HG03064 (cell line): ENCODE data around the gene ADCY10.

ENCODE experiments used
- ATAC-seq: cut with Tn5 transposase; IDR thresholded peaks from one replicate; pipeline ENCODE4 v1.9.1; 2021; ENCODE audit warnings: low read depth; ENCODE audit not compliant: unreplicated experiment

ADCY10 gene

DNA sequence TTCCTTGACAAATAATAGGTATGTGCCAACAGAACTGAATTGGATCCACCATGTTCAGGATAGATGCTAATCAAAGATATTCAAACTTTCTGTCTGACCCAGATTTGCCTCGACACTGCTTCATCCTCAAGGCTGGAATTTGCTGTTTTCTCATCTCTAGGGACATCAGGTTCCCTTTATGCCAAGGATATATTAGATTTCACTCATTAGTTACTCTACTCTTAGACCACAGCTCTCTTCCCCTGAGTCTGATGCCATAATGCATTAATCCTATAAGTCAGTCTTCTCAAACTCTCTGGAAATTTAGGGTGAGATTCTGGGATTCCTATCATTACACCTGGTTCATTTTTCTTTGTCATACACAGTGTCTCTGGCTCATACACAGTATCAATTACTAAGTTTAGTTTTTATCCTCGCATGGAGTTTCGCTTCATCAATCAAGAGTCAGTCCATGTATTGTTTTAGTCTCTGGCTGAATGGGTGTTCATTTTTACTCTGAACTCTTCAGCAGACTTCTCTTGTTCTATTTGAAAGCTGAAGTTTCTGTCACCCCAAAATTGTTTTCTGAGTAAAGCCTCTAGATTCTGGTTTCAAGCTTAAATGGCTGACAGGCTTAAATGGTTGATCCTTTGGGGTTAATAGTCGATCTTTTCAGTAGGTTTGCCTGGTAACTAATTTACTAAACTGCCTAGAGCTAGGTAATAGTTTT is 13.3 kb upstream of the ADCY10 start:
- no peak for ATAC-seq

DNA sequence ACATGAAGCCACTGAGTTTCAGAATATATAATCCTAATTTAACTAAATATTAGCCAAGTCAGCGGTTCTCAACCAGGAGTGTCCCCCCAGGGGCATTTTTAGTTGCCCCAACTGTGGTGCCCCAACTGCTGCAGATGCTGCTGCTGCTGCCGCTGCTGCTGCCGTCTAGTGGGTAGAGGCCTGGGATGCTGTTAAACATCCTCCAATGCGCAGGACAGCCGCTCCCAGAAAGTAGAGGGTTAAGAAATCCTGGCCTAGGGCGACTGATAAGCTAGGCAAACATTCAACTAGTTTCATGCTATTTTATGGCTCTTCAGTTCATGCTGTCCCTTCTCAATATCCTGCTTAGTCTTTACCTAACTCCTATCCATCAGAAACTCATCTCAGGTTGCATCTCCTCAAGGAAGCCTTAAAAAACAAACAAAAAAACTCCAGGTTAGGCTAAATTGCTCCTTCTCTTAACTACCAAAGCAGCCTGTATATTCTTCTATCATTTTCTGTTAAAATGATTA is 12.6 kb upstream of the ADCY10 start:
- no peak for ATAC-seq

DNA sequence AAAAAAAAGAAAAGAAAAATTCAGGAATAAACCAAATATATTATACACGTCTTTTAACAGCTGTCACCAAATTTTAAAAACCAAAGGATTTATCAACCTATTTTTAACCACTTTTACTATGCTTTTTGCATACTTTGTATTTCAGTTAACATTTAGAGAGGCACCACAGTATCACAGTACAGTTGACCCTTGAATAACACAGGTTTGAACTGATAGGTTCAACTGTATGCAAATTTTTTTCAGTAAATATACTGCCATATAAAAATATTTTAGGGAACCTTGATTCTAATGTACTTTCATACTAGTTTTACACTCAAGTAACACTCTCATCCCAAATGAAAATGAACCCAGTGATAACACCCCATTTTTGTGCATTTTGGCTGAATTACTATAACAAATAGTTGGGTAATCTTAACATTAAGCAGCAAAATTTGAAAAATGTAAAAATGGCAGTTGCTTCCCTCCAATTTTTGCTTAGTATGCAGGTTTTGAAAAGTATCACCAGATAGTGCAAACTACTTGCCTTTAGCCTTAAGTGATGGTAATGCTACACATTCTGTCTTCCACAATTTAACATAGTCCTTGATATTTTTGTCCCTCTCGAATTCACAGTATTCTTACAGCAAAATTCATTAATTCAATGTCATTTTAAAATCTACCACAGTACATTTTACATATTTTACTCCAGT is 10.8 kb upstream of the ADCY10 start:
- no peak for ATAC-seq

DNA sequence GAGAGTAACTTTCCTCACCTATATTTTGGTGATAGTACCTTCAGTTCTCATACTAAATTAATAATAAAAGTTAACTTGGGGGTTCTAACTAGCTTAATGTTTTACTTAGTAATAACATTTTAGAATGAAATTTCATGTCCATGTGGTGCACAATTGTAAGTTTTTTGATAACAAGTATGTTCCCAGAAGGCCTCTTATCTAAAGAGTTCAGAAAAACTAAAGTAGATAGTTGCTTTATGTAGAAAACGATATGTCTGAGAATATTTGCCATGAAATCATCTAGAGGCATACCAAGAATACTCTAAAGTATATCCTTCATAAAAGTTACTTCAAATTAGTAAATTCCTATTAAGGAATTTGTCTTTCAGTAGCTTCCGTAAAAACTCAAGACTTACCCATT is 10.2 kb upstream of the ADCY10 start:
- no peak for ATAC-seq

DNA sequence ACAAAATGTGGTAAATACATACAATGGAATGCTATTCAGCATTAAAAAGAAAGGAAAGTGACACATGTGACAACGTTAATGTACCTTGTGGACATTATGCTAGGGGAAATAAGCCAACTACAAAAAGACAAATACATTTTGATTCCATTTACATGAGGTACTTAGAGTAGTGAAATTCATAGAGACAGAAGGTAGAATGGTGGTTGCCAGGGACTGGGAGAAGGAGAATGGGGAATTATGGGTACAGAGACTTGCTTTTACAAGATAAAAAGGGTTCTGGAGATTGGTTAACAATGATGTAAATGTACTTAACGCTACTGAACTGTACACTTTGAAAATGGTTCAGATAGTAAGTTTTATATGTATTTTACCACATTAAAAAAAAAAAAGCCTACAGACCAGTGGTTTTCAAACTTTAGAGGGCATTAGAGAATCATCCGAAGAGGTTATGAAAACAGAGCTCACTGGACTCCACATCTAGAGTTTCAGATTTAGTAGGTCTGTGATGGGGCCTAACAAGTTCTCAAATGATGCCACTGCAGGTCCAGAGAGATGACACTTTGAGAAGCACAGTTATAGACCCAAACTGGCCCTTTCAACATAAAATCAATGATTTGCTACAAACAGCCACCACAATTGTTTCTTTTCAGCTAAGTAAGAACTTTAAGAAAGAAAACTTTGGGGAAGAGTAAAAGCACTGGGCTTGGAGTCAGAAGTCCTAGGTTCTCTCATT is 9.6 kb upstream of the ADCY10 start:
- ATAC-seq, result no peak

DNA sequence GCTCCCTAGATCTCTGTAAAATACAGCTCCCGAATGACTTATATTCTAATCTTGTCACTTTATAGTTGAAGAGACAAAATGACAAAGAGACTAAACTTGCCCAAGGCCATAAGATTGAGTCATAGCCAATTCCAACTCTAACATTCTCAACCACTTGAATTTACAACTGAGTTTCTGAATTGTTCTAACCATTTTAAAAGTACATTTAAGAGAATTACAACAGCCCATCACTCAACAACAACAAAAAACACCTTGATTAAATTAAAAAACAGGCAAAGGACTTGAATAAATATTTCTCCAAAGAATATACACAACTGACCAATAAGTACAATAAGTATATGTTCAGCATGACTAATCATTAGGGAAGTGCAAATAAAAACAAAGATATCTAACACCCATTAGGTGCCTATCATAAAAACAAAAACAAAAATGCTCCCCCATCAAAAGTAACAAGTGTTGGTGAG is 8.7 kb upstream of the ADCY10 start:
- no peak for ATAC-seq

DNA sequence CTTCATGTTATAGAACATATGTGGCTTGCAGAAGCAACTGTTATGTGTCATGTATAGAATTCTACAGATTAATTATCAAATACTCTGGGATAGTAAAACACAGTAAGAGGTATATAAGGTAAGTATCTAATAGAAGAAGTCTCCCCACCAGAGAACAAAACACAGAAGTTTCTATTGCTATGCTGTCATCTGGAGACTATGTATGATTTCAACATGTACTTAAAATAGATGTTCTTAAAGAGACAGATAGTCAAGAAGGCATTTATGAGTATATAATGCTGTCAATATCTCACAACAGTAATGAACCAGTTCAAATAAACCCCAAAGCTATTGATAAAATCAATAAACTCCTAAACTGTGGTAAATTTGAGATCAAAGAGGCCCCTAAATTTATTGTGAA is 8.1 kb upstream of the ADCY10 start:
- no peak for ATAC-seq

DNA sequence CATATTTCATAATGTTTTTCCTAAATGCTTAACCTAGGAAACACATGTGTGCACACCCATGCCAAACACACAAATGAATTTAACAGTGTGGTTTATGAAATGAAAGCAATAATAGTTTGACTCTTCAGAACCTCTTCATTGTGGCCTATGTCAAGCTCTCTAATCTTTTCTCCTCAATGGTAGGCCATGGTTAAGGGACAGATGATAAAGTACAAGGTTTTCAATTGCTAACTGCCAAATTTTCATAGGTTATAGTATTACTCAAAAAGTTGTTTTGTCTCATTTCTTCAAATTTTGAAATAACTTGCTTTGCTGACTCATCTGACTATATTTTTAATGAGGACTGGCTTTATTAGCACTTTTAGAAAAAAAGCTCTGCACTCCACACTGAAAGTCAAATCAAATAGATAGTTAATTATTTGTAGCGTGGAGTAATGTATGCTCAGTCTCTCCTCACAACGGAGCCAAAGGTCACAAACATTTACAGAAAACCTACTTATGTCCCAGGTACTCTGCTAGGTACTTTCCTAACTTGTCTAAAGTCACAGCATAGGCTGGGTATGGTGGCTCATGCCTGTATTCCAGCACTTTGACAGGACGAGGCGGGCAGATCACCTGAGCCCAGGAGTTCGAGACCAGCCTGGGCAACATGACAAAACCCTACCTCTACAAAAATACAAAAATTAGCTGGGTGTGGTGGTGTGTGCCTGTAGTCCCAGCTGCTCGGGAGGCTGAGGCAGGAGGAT is 3.0 kb upstream of the ADCY10 start:
- no peak for ATAC-seq

DNA sequence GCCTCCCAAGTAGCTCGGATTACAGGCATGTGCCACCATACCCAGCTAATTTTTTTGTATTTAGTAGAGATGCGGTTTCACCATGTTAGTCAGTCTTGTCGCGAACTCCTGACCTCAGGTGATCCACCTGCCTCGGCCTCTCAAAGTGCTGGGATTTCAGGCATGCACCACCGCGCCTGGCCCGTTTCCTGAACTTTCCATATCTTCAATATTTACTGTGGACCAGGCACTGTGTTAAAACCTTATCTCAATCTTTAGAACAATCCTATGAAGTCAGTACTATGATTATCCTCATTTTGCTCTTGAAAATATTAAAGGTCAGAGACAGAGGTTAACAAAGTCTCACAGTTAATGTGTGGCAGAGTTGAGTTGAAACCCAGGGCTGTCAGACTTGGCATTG is 1.6 kb upstream of the ADCY10 start:
- no peak for ATAC-seq

DNA sequence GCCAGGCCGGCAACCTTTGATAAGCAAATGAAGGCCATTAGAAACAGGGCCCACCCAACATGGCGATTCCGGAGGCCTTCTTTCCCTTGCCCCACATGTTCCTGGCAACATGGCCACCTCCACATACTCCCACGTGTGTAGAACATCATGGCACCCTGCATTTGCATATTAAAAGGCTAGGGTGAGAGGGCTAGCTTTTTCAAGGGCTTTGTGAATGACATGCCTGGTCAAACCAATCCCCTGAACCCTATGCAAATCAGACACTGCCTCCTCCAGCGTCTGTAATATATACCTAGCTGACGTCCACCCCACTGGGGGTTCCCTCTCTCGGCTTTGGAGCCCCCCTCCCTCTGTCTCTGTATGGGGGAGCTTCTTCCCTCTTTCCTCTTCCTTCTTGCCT is 1.6 kb downstream of the ADCY10 start:
- ATAC-seq, result no peak

DNA sequence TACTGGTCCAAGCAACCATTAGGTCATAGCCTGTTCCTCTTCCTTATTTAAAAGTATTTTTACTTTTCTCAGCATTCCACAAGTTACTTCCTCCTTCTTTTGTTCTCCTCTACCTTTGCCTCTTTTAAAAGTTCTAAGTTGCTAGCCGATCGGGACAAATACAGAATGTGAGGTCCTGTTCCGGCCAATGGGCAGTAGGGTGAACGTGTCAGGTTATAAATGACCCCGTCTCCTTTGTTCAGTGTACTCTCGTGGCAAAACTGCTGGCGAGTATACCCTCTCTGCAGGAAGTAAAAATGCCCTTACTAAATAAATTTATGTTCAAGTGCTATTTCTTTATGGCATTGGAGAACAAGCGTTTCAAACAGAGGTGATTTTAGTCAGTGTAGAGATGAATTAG is 2.5 kb downstream of the ADCY10 start:
- no peak for ATAC-seq

DNA sequence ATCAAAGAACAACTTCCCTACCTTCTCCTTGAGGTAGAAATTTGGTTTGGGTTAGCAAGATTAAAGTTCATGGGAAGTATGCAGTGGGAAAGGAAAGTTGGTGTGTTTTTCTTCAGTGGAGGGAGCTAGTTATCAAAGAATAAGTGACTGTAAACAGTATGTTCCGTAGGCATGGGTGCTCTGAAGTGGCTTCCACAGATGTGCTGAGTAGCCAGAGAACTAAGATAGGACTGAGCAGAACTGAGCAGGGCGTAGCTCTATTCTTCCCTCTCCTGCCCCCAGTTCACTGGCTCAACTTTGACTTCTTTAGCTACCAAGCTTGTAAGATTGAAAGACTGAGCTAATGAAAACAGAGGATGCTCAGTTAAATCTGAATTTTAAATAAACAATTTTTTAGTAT is 3.4 kb downstream of the ADCY10 start:
- no peak for ATAC-seq

DNA sequence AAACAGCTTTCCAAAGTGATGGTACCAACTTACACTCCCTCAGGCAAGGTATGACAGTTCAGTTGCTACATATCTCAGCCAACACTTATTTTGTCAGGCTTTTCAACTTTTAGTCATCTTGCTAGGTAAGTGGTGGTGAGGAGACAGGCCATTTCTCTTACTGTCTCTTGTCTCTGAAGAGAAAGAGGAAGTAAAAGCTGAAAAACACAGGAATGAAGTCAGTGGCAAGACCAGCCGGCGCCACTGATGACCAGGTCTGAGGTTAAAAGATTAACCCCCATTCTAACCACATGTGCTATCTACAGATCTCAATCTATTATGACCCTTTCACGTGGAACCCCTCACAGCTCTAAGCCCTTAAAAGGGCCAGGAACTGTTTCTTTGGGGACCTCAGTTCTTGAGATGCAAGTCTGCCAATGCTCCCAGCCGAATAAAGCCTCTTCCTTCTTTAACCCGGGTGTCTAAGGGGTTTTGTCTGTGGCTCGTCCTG is 4.2 kb downstream of the ADCY10 start:
- no peak for ATAC-seq

DNA sequence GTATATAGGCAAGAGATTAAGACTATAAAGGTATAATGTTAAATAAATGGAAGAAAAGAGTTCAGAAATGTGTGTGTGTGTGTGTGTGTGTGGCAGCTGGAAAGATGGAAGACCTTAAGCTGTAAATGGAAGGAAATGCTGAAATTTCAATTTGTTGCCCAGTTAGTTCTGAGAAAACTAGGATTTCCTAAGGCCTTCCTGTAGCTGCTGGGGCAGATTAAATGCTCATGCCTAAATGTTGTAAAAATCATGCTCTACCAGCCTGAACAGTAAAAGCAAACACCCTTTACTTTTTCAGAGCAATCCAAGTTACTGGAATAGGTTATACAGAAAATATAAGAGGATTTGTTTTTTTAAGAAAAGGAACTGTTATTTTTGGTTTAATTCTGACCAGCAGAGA is 8.3 kb downstream of the ADCY10 start:
- no peak for ATAC-seq

DNA sequence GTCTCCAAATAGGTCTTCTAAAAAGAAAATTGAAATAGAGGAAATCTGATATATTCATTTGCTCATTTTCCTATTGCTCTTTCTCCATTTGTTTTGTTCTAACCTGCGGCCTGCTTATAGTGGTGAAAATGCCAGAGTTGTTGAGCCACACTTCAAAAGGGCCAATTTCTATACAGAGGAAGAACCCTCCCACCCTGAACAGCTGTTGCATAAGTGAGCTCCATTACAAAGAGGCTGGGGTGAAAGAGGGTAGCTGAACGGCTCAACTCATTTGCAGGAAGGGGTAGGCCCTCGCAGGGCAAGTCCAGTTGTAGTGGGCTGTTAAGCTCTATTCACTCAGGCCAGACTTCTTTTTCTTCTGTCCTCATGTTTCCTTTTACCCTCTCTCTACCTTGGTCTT is 8.8 kb downstream of the ADCY10 start:
- ATAC-seq, result no peak

DNA sequence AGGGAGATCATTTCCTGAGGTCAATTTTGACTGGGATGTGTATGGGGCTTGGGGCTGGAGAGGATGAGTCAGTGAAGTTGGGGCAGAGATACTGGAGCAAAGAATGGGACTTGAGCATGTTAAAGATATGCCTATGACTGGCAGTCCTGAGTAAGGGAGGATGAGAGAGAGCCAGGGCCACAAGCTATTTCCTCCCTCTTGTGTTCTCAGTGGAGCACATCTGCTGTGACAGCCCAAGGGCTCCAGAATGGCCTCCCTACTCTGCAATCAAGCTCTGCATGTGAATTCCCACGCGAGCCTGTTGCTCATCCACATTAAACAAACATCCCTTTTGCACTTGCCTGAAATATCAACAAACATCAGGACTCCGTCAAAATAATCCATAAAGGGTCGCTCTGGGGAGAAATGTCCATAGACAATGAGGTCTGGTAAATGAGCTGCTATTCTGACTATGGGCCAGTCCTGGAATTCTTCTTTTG is 9.2 kb downstream of the ADCY10 start:
- no peak for ATAC-seq

DNA sequence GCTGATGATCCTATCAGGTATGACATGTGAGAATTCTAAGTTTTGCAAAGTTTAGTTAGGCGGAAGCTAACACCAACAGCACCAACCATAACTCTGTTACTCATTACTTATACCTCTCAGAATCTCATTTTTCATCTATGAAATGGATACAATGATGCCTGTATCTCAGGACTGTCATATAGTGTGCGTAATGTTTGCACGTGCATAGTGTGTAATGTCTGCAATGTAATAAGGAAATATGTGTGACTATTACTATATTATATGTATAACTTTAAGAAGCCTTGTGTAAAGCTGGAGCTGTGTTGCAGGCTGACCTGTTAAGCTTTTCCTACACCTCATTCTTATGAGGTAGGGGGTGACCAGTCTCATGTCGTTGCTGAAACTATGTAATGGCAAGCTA is 13.0 kb downstream of the ADCY10 start:
- ATAC-seq, result no peak

DNA sequence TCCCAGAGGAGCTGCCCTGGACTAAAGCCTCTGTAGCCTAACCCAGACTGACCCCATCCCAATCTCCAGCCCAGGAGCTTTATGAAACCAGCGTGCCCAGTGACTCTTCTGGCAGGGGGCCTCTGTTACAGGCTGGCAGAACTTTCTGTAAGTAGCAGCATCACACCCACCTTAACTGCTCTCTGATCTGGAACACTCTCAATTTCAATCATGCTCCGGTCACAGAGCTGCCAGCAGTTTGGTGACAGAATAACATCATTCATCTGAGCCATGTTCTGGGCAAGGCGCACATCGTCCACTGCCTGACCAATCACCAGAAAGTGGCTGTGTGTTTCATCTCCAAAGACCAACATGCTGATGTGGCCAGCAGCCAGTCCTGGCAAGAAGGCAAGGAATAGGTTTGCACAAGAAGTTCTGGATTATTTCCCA is 14.7 kb downstream of the ADCY10 start:
- no peak for ATAC-seq

DNA sequence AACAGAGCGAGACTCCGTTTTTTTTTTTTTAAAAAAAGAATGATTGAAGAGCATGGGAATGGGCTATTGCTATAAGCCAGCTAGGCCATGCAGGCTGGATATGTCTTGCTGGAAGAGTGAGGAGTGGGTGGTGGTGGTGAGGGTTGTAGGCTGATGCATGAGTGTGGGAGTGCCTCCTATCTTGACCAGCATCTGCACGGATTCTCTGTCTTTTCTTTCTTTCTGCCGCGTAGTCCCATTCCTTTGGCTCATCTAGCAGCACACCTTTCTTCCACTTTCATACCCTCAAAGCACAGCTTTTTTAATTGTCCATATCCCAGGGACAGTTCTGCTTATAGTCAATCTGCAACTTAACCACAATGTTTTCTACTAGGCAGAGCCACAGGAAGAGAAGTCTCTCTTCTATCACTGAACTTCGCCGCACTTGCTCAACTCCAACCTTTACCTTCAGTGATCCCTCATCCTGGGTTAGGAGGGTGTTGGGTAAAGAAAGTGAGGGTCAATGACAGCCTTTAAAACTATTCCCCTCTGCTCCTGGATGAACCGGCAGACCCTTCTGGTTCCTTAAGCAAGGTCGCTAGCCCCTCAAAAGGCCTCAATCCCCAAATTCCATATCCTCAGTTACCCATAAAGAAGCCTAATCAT is 15.2 kb downstream of the ADCY10 start:
- ATAC-seq, result no peak

DNA sequence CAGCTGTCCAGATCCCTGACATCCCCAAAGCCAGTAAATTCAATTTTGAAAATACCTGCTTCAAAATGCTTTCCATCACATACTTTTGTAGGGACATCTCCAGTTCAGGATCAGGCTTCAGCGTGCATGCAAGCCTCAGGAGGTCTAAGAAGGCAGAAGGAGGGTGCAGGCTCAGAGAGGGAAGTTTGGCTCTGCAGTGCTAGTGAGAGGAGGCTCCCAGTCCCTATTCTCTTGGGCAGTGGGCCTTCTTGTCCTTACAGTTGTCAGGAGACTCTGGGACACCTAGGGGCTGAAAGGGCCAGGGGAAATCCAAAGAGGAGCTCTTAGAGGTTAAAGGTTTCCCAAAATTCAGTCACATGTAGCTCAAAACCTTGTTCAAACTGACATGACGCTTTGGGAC is 20.1 kb downstream of the ADCY10 start:
- no peak for ATAC-seq
